ENCODE measurements around the gene TRPC4AP. TPM values are rescaled to one million over a fixed set of nuclear protein-coding genes. Genes with fewer than 3 reads are reported as not detected.

Gene TRPC4AP
- total and polyA plus RNA-seq, 11 donors: 21.2 to 51.8 (median 38.6) TPM

DNA sequence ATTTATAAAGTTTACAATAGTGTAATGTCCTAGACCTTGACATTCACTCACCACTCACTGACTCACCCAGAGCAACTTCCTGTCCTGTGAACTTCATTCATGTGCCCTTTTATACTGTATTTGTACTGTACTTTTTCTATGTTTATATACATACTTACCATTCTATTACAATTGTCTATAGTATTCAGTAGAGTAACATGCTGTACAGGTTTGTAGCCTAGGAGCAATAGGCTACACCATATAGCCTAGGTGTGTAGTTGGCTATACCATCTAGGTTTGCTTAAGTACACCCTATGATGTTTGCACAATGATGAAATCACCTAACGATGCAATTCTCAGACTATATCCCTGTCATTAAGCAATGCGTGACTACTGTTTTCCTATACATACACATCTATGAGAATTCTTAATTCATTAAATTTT is 37.1 kb upstream of the TRPC4AP start:
- peaks cover 0 to 100% (median 90%) of the 10 kb centered on the region in 9 donors for H3K36me3 ChIP-seq
- WGBS, 4 donors: 92 to 96% (median 93%) methylated on average over 2 of the region's 2 CpGs
- TF ChIP-seq POLR2A (IDR thresholded peaks at IDR 0.05): no peak
- TF ChIP-seq, protein P1, sequence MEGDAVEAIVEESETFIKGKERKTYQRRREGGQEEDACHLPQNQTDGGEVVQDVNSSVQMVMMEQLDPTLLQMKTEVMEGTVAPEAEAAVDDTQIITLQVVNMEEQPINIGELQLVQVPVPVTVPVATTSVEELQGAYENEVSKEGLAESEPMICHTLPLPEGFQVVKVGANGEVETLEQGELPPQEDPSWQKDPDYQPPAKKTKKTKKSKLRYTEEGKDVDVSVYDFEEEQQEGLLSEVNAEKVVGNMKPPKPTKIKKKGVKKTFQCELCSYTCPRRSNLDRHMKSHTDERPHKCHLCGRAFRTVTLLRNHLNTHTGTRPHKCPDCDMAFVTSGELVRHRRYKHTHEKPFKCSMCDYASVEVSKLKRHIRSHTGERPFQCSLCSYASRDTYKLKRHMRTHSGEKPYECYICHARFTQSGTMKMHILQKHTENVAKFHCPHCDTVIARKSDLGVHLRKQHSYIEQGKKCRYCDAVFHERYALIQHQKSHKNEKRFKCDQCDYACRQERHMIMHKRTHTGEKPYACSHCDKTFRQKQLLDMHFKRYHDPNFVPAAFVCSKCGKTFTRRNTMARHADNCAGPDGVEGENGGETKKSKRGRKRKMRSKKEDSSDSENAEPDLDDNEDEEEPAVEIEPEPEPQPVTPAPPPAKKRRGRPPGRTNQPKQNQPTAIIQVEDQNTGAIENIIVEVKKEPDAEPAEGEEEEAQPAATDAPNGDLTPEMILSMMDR (IDR thresholded peaks at IDR 0.05): no peak

DNA sequence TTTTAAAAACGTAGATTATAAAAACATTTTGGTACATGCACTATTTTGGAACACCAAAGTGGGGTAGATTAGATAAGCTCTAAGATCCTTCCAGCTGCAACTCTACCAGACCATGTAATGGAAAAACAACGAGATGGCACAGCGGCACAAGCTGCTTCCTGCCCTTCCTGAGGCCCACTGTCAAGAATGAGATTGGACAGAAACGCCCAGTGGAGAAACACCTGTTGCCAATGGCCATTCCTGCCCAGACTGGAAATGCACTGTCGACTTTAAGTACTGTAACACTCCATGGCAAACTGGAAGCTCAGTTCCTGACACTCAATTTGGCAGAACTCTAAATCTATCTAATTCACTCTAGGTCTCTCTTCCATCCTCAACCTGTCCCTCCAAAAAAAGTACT is 33.1 kb upstream of the TRPC4AP start:
- Histone ChIP-seq H3K4me1 (peaks cover 0 to 12% (median 8%) of the 10 kb centered on the region in 12 donors), H3K27ac (no peak overlapping the region), H3K4me3 (no peak overlapping the region), H3K36me3 (peaks cover 0 to 100% (median 96%) of the 10 kb centered on the region in 9 donors), H3K9me3 (no peaks in the 10 kb centered on the region), H3K27me3 (no peaks in the 10 kb centered on the region)
- DNase-seq: no peak
- WGBS, 4 donors: 49 to 64% (median 55%) methylated on average over 5 of the region's 5 CpGs
- peak in 1 of 4 donors; percentile 16 for ATAC-seq
- TF ChIP-seq, protein P1 (IDR thresholded peaks at IDR 0.05): no peak
- TF ChIP-seq POLR2A (IDR thresholded peaks at IDR 0.05): no peak
- intact Hi-C loops (cut with DNase I): no loop called here

More for the DNA sequence above, 37.1 kb upstream of the TRPC4AP start:
- no peak overlapping the region for H3K27ac ChIP-seq
- no peaks in the 10 kb centered on the region for H3K9me3 ChIP-seq
- H3K27me3 ChIP-seq: no peaks in the 10 kb centered on the region
- no peak overlapping the region for H3K4me3 ChIP-seq
- intact Hi-C loops (cut with DNase I): no loop called here
- peaks cover 0 to 10% (median 3%) of the 10 kb centered on the region in 12 donors for H3K4me1 ChIP-seq
- no peak for DNase-seq
- no peak for ATAC-seq

DNA sequence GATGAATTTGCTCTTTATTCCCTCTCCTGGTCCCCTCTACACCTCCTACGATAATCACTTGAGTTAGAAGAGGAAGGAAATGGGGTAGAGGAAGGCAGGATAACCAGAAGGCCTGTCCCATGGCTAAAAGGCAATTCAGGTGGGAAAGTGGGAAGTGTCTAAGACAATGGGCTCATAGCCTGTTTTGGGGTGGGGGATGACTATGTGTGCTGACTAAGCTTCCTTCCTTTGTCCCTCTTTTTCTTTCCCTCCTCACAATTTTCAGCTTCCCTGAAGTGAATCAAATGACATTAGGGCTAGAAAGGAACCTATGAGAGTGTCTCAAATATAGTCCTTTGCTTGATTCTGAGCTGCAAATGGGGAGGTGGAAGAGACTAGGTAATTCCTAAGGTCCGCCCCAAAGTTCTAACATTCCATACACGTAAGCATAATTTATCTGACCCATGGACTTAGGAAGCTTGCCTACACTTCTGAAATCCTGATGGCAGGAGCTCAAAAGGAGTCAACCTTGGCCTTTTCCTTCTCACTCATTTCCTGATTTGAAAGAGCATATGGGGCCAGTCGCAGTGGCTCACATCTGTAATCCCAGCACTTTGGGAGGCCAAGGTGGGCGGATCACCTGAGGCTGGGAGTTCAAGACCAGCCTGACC is 30.3 kb upstream of the TRPC4AP start:
- peaks cover 0 to 22% (median 11%) of the 10 kb centered on the region in 12 donors for H3K4me1 ChIP-seq
- no peak overlapping the region for H3K27ac ChIP-seq
- H3K36me3 ChIP-seq: peaks cover 0 to 98% (median 93%) of the 10 kb centered on the region in 9 donors
- no peak for DNase-seq
- ATAC-seq: no peak
- no peak for TF ChIP-seq POLR2A (IDR thresholded peaks at IDR 0.05)
- TF ChIP-seq, protein P1 (IDR thresholded peaks at IDR 0.05): no peak
- no peaks in the 10 kb centered on the region for H3K9me3 ChIP-seq
- H3K27me3 ChIP-seq: no peaks in the 10 kb centered on the region
- H3K4me3 ChIP-seq: no peak overlapping the region
- WGBS, 4 donors: 75 to 89% (median 81%) methylated on average over 5 of the region's 5 CpGs
- intact Hi-C loops (cut with DNase I): no loop called here

- DNase-seq (peak in 2 of 5 donors; percentile 58 to 69), ATAC-seq (peak in 3 of 4 donors; percentile 81 to 87 (median 82))
- H3K4me3 ChIP-seq: no peak overlapping the region
- 49 to 64% (median 61%) methylated on average over 6 to 7 of the region's 7 CpGs for WGBS, 4 donors
- H3K27me3 ChIP-seq: no peaks in the 10 kb centered on the region
- no peaks in the 10 kb centered on the region for H3K9me3 ChIP-seq
- intact Hi-C loops (cut with DNase I): no loop called here
- peak overlapping the region in 10 of 12 donors; percentile 2 to 81 (median 50) for H3K27ac ChIP-seq
- H3K36me3 ChIP-seq: peaks cover 0 to 96% (median 86%) of the 10 kb centered on the region in 9 donors
- H3K4me1 ChIP-seq: peaks cover 0 to 22% (median 13%) of the 10 kb centered on the region in 12 donors
- TF ChIP-seq, protein P1 (IDR thresholded peaks at IDR 0.05): no peak
- TF ChIP-seq POLR2A (IDR thresholded peaks at IDR 0.05): no peak
Measured at GRCh38 chr20:35121186-35121585, 28.6 kb upstream of the TRPC4AP start.
